ENCODE measurements around the gene PIWIL1. TPM values are rescaled to one million over a fixed set of nuclear protein-coding genes. Genes with fewer than 3 reads are reported as not detected.

The PIWIL1 gene
- total RNA-seq, 2 donors from 2014 or later = not detected

GRCh38 chr12:130401703-130402102 lies 64.0 kb downstream of the PIWIL1 start:
- intact Hi-C loops (cut with DNase I) = loop anchor here (2.0 kb wide), 1 partner anchor 347 kb away; no protein-coding TSS in a partner anchor
- TF ChIP-seq, protein P1, sequence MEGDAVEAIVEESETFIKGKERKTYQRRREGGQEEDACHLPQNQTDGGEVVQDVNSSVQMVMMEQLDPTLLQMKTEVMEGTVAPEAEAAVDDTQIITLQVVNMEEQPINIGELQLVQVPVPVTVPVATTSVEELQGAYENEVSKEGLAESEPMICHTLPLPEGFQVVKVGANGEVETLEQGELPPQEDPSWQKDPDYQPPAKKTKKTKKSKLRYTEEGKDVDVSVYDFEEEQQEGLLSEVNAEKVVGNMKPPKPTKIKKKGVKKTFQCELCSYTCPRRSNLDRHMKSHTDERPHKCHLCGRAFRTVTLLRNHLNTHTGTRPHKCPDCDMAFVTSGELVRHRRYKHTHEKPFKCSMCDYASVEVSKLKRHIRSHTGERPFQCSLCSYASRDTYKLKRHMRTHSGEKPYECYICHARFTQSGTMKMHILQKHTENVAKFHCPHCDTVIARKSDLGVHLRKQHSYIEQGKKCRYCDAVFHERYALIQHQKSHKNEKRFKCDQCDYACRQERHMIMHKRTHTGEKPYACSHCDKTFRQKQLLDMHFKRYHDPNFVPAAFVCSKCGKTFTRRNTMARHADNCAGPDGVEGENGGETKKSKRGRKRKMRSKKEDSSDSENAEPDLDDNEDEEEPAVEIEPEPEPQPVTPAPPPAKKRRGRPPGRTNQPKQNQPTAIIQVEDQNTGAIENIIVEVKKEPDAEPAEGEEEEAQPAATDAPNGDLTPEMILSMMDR (IDR thresholded peaks at IDR 0.05) = no peak
- DNase-seq = no peak

DNA sequence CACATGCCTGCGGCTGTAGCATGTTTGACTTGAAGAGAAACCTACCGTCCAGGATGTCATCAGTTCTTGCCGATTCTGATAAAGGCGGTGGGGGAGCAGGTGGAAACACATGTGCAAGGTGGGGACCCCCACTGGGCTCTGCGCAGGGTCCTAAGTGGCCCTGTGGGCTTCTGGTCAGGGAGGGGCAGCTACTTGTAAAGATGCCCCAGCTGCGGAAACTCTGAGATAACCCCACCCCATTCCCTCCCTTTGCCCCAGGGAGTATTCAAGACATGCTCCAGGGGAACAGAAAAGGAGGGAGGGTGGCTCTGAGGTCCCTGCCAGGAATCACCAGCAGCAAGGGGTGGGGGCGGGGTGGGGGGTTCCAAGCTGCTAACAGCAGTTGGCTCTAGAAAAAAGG lies 67.6 kb downstream of the PIWIL1 start:
- TF ChIP-seq, protein P1 (IDR thresholded peaks at IDR 0.05) = no peak
- Histone ChIP-seq H3K27me3 (no peaks in the 10 kb centered on the region), H3K9me3 (no peaks in the 10 kb centered on the region), H3K4me1 (no peaks in the 10 kb centered on the region), H3K9ac (ENCODE audit: low read depth in 2 of 2, low read length in 2 of 2) (no peak overlapping the region), H3K4me3 (no peak overlapping the region), H3K36me3 (no peaks in the 10 kb centered on the region), H3K27ac (no peak overlapping the region)
- intact Hi-C loops (cut with DNase I) = no loop called here
- DNase-seq = no peak

More at GRCh38 chr12:130401703-130402102, 64.0 kb downstream of the PIWIL1 start:
- Histone ChIP-seq H3K27me3 (no peaks in the 10 kb centered on the region), H3K9ac (ENCODE audit: low read depth in 2 of 2, low read length in 2 of 2) (no peak overlapping the region), H3K4me3 (no peak overlapping the region), H3K4me1 (no peaks in the 10 kb centered on the region), H3K27ac (no peak overlapping the region), H3K36me3 (no peaks in the 10 kb centered on the region), H3K9me3 (no peaks in the 10 kb centered on the region)

DNA sequence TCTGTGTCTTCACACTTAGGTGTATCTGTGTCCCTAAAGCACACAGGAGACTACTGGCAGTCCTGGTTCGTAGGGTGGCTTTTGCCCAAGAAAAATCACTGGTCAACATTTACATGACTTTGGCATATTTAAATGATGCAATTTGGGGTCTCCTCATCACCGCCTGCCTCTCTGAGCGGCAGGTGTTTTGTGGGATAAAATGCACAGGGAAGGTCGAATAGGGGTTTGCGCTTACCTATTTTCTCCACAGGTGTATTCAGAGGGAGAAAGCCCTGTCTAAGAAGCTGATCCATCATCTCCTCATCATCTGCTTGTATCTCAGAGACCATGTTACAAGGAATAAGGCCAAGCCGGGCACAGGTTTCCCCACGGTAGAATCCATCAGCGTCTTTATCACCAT lies 74.7 kb downstream of the PIWIL1 start:
- DNase-seq = no peak
- no peak overlapping the region for H3K9ac ChIP-seq (ENCODE audit: low read depth in 2 of 2, low read length in 2 of 2)
- H3K27me3 ChIP-seq = no peaks in the 10 kb centered on the region

DNA sequence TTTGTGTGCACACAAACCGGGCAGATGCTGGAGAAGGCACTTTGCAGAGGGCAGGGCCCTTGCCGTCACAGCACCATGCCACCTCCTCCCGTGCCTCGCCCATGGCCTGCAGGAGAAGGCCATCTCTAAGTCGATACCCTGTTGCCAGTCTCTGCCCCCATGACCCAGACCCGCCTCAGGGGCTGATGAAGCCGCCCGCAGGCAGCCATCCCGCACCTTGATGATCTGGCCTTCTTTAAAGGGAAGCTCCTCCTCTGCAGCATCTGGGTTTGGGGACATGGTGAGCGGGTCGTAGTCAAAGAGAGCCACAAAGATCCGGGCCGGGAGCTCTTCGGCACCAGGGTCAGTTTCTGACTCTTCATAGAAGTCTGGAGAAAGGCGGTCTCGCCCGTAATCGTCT lies 76.2 kb downstream of the PIWIL1 start:
- no peaks in the 10 kb centered on the region for H3K36me3 ChIP-seq

More for the DNA sequence above, 74.7 kb downstream of the PIWIL1 start:
- H3K4me1 ChIP-seq = no peaks in the 10 kb centered on the region
- no peaks in the 10 kb centered on the region for H3K36me3 ChIP-seq
- no peak overlapping the region for H3K4me3 ChIP-seq
- TF ChIP-seq, protein P1 (IDR thresholded peaks at IDR 0.05) = no peak
- intact Hi-C loops (cut with DNase I) = no loop called here
- H3K27ac ChIP-seq = no peak overlapping the region
- no peaks in the 10 kb centered on the region for H3K9me3 ChIP-seq

GRCh38 chr12:130414381-130414780 lies 76.7 kb downstream of the PIWIL1 start:
- H3K4me1 ChIP-seq = no peaks in the 10 kb centered on the region
- no peak for DNase-seq
- intact Hi-C loops (cut with DNase I) = no loop called here

More for the DNA sequence above, 76.2 kb downstream of the PIWIL1 start:
- intact Hi-C loops (cut with DNase I) = no loop called here
- DNase-seq = no peak
- no peak overlapping the region for H3K4me3 ChIP-seq
- TF ChIP-seq, protein P1 (IDR thresholded peaks at IDR 0.05) = no peak
- no peak overlapping the region for H3K9ac ChIP-seq (ENCODE audit: low read depth in 2 of 2, low read length in 2 of 2)
- H3K27ac ChIP-seq = no peak overlapping the region
- no peaks in the 10 kb centered on the region for H3K4me1 ChIP-seq
- H3K27me3 ChIP-seq = no peaks in the 10 kb centered on the region
- no peaks in the 10 kb centered on the region for H3K9me3 ChIP-seq

More at GRCh38 chr12:130414381-130414780, 76.7 kb downstream of the PIWIL1 start:
- H3K36me3 ChIP-seq = no peaks in the 10 kb centered on the region
- no peaks in the 10 kb centered on the region for H3K27me3 ChIP-seq
- TF ChIP-seq, protein P1 (IDR thresholded peaks at IDR 0.05) = no peak
- no peaks in the 10 kb centered on the region for H3K9me3 ChIP-seq
- no peak overlapping the region for H3K27ac ChIP-seq
- no peak overlapping the region for H3K4me3 ChIP-seq
- H3K9ac ChIP-seq (ENCODE audit: low read depth in 2 of 2, low read length in 2 of 2) = no peak overlapping the region

Data from colonic mucosa (tissue), 4 donors.